IPS-18a (cell line): ENCODE data around the gene VIT.
"Not testable (repeated sequence)": the region's sequence is repeated elsewhere in the genome, so short reads cannot be mapped to it uniquely, and the experiment has no call there.

Source experiments
- H3K27ac ChIP-seq: one replicate; pipeline ENCODE4 v1.5.1; 2013; ENCODE audit warnings: low read length
- H3K27me3 ChIP-seq: one replicate; pipeline ENCODE4 v1.6.1; 2013; ENCODE audit warnings: mild to moderate bottlenecking, low read length; ENCODE audit not compliant: control insufficient read depth, insufficient read depth
- H3K36me3 ChIP-seq: one replicate; pipeline ENCODE4 v1.6.1; 2013; ENCODE audit warnings: low read depth, low read length; ENCODE audit not compliant: control insufficient read depth
- H3K4me1 ChIP-seq: one replicate; pipeline ENCODE4 v1.6.1; 2013; ENCODE audit warnings: low read depth, low read length; ENCODE audit not compliant: control insufficient read depth
- H3K4me3 ChIP-seq: one replicate; pipeline ENCODE4 v1.5.1; 2013; ENCODE audit warnings: low read length
- H3K9ac ChIP-seq: one replicate; pipeline ENCODE4 v1.6.1; 2013; ENCODE audit warnings: mild to moderate bottlenecking, low read length, moderate library complexity
- H3K9me3 ChIP-seq: one replicate; pipeline ENCODE4 v1.6.1; 2013; ENCODE audit warnings: low read depth, low read length; ENCODE audit not compliant: control insufficient read depth

The VIT gene

GRCh38 chr2:36820942-36821605, 124.6 kb downstream of the VIT start:
- H3K4me1 ChIP-seq: peaks cover 8% of the 10 kb centered on the region
- no peak overlapping the region for H3K9ac ChIP-seq
- H3K9me3 ChIP-seq: no peaks in the 10 kb centered on the region
- no peak overlapping the region for H3K27ac ChIP-seq
- H3K4me3 ChIP-seq: no peak overlapping the region
- no peaks in the 10 kb centered on the region for H3K27me3 ChIP-seq
- no peaks in the 10 kb centered on the region for H3K36me3 ChIP-seq

GRCh38 chr2:36823862-36824261, 127.4 kb downstream of the VIT start:
- Histone ChIP-seq H3K27ac (no peak overlapping the region), H3K4me1 (peaks cover 8% of the 10 kb centered on the region), H3K36me3 (no peaks in the 10 kb centered on the region), H3K27me3 (no peaks in the 10 kb centered on the region), H3K9me3 (no peaks in the 10 kb centered on the region), H3K4me3 (peak overlapping the region; percentile 4), H3K9ac (no peak overlapping the region)

GRCh38 chr2:36824273-36824672, 127.8 kb downstream of the VIT start:
- H3K9ac ChIP-seq: no peak overlapping the region
- H3K4me1 ChIP-seq: peaks cover 8% of the 10 kb centered on the region
- H3K27me3 ChIP-seq: no peaks in the 10 kb centered on the region
- no peaks in the 10 kb centered on the region for H3K36me3 ChIP-seq
- peak overlapping the region; percentile 4 for H3K4me3 ChIP-seq
- peak overlapping the region; percentile 25 for H3K27ac ChIP-seq
- no peaks in the 10 kb centered on the region for H3K9me3 ChIP-seq

DNA sequence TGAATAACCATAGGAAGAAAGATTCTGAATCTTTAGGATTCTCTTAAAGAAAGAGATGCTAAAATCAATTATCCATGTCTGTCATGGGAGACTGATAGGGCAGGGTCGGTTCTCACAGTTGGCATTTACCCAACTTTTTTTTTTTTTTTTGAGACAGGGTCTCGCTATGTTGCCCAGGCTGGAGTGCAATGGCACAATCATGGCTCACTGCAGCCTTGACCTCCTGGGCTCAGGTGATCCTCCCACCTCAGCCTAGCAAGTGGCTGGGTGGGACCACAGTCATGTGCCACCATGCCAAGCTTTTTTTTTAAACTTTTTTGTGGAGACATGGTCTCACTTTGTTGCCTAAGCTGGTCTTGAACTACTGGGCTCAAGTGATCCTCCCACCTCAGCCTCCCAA, 128.2 kb downstream of the VIT start:
- peak overlapping the region; percentile 4 for H3K4me3 ChIP-seq

DNA sequence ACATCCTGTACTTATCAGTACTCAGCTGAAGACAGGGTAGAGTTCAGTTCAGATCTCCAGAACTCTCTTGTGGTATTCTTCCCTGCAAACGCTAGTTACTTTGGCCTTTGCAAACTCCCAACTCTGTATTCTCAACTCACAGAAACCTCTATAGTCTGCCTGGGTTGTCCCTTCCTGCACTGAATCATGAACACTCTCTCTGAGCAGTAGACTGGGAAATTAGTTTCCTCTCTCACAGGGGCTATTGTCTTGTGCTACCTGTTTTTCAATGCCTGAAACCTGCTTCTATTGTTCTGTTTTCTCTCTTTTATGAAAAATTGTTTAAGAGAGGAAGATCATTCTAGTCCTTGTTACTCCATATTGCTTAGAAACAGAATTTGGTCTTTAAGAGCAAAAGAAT, 134.7 kb downstream of the VIT start:
- peaks cover 14% of the 10 kb centered on the region for H3K4me1 ChIP-seq
- no peak overlapping the region for H3K27ac ChIP-seq
- H3K9ac ChIP-seq: no peak overlapping the region
- H3K36me3 ChIP-seq: no peaks in the 10 kb centered on the region
- H3K27me3 ChIP-seq: no peaks in the 10 kb centered on the region
- no peak overlapping the region for H3K4me3 ChIP-seq
- no peaks in the 10 kb centered on the region for H3K9me3 ChIP-seq

More for the DNA sequence above, 128.2 kb downstream of the VIT start:
- H3K36me3 ChIP-seq, H3K27me3 ChIP-seq, H3K9me3 ChIP-seq, H3K9ac ChIP-seq, H3K4me1 ChIP-seq: not testable (repeated sequence)
- H3K27ac ChIP-seq: peak overlapping the region; percentile 25

GRCh38 chr2:36834203-36834602, 137.7 kb downstream of the VIT start:
- H3K9ac ChIP-seq: no peak overlapping the region
- no peak overlapping the region for H3K27ac ChIP-seq
- H3K4me3 ChIP-seq: no peak overlapping the region
- H3K36me3 ChIP-seq: no peaks in the 10 kb centered on the region
- no peaks in the 10 kb centered on the region for H3K9me3 ChIP-seq
- H3K4me1 ChIP-seq: peaks cover 14% of the 10 kb centered on the region
- H3K27me3 ChIP-seq: no peaks in the 10 kb centered on the region

GRCh38 chr2:36834731-36835524, 138.4 kb downstream of the VIT start:
- H3K4me1 ChIP-seq: peaks cover 15% of the 10 kb centered on the region
- no peak overlapping the region for H3K9ac ChIP-seq
- no peaks in the 10 kb centered on the region for H3K27me3 ChIP-seq
- peak overlapping the region; percentile 1 for H3K4me3 ChIP-seq
- H3K27ac ChIP-seq: peak overlapping the region; percentile 62
- H3K36me3 ChIP-seq: no peaks in the 10 kb centered on the region
- no peaks in the 10 kb centered on the region for H3K9me3 ChIP-seq

DNA sequence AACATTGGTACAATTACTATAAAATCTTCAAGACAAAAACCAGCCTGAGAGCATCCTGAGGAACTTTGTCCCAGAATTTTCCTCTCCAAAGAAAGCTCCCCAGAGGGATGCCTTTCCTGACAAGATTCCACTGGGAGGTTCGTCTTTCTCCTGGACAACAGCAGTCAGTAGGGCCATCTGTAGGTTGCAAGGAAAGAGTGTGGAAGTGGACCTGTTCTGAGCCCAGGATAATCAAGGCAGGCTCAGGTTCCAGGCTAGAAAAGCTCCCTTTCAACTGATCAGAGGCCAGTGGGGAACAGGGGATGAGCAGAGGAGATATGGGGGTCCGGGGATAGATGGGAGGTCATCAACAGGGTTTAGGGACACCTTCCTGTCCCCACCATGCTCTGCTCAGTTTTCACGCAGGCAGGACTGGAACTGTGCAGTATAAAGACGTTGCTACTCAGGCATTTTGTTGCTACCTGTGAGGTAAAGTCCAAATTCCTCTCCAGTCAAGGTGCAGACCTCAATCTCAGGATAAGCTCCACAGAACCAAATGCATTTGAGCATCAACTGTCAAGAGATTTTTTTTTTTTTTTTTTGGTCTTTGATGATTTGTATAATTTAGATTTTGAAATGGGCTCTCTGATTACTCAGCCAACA, 143.6 kb downstream of the VIT start:
- H3K27ac ChIP-seq: no peak overlapping the region
- H3K9ac ChIP-seq: no peak overlapping the region
- no peaks in the 10 kb centered on the region for H3K27me3 ChIP-seq
- peaks cover 29% of the 10 kb centered on the region for H3K4me1 ChIP-seq
- H3K4me3 ChIP-seq: no peak overlapping the region
- no peaks in the 10 kb centered on the region for H3K36me3 ChIP-seq
- no peaks in the 10 kb centered on the region for H3K9me3 ChIP-seq

GRCh38 chr2:36843838-36844237, 147.3 kb downstream of the VIT start:
- H3K4me3 ChIP-seq: no peak overlapping the region
- no peak overlapping the region for H3K9ac ChIP-seq
- peaks cover 23% of the 10 kb centered on the region for H3K4me1 ChIP-seq
- no peaks in the 10 kb centered on the region for H3K27me3 ChIP-seq
- no peak overlapping the region for H3K27ac ChIP-seq
- peaks cover 3% of the 10 kb centered on the region for H3K36me3 ChIP-seq
- no peaks in the 10 kb centered on the region for H3K9me3 ChIP-seq

DNA sequence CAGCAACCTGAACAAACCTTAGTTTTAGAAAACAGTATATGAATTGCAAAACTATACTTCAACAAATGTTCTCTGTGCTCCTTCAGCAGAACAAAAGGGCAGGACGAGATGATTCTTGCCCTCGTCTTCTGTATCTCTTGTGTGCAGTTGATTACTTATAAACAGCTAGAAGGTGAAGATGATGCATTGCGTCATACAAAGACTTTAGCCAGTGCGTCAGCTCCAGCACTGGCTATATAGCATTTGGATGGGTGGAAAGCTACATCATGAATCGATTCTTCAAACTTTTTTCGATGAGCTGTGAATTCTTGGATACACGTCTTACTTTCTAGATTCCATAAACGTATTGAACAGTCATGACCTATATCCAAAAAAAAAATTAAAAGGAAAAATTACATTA, 152.8 kb downstream of the VIT start:
- peaks cover 7% of the 10 kb centered on the region for H3K4me1 ChIP-seq
- H3K4me3 ChIP-seq: no peak overlapping the region
- H3K36me3 ChIP-seq: peaks cover 21% of the 10 kb centered on the region
- H3K9ac ChIP-seq: no peak overlapping the region
- no peak overlapping the region for H3K27ac ChIP-seq
- H3K9me3 ChIP-seq: no peaks in the 10 kb centered on the region
- H3K27me3 ChIP-seq: no peaks in the 10 kb centered on the region

GRCh38 chr2:36854241-36854640, 157.7 kb downstream of the VIT start:
- Histone ChIP-seq H3K9ac (no peak overlapping the region), H3K4me3 (no peak overlapping the region), H3K27ac (no peak overlapping the region), H3K27me3 (no peaks in the 10 kb centered on the region), H3K9me3 (no peaks in the 10 kb centered on the region), H3K4me1 (peaks cover 2% of the 10 kb centered on the region), H3K36me3 (peaks cover 25% of the 10 kb centered on the region)
